Mesothelial cell of epicardium (in vitro differentiated cells): ENCODE results near the gene CXCR4. TPM values are rescaled to one million over a fixed set of nuclear protein-coding genes. Genes with fewer than 3 reads are reported as not detected.

ENCODE experiments used
- DNase-seq, 2 experiments: peaks; one replicate each; pipeline ENCODE4 v3.0.0; 2021; ENCODE audit warnings: low spot score in 2 of 2; ENCODE audit not compliant: unreplicated experiment in 2 of 2
- H3K27ac Mint-ChIP-seq: 2 replicates; pipeline ENCODE4 v1.8.0; 2021; ENCODE audit warnings: mixed read lengths
- H3K27me3 Mint-ChIP-seq: 2 replicates; pipeline ENCODE4 v1.8.0; 2021; ENCODE audit warnings: low read depth, mixed read lengths
- H3K36me3 Mint-ChIP-seq: 2 replicates; pipeline ENCODE4 v1.8.0; 2021; ENCODE audit warnings: mixed read lengths
- H3K4me1 Mint-ChIP-seq: 2 replicates; pipeline ENCODE4 v1.8.0; 2021; ENCODE audit warnings: mixed read lengths
- H3K4me3 Mint-ChIP-seq: 2 replicates; pipeline ENCODE4 v1.8.0; 2021; ENCODE audit warnings: mild to moderate bottlenecking, moderate library complexity, mixed read lengths
- H3K9me3 Mint-ChIP-seq: 2 replicates; pipeline ENCODE4 v1.8.0; 2021; ENCODE audit warnings: mixed read lengths
- total RNA-seq: library from RNA; stranded (reverse); gene quantifications from 3 replicates; pipeline ENCODE4 v1.2.1, GENCODE V29; 2021
- TF ChIP-seq, protein P1 (sequence below): fragments of 200-600 bp; sonication (generic); IDR thresholded peaks from one replicate; pipeline ENCODE4 v1.5.0; 2021; ENCODE audit warnings: antibody characterized with exemption; ENCODE audit not compliant: unreplicated experiment

Gene CXCR4
- total RNA-seq, 1 donor from 2014 or later: 2.1 TPM

DNA sequence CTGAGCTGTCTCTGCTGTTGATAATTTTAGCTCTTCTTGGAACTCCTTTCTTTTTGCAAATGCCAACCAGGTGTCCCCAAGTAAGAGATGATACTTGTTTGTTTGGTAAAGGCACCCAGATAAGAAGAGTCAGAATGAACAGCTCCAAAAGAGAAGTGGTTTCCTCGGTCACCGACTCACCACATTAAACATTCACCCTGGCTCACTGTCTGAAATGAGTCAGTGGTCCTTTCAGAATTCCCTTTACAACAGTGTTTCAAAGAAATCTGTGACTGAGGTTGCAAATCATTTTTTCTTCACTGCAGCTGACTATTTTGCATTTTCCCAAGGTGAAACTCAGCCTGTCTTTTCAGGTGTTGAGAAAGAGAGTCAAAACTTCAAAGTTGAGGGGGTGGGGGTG is 16.2 kb upstream of the CXCR4 start:
- peaks cover 45% of the 10 kb centered on the region for H3K27me3 Mint-ChIP-seq
- TF ChIP-seq, protein P1, sequence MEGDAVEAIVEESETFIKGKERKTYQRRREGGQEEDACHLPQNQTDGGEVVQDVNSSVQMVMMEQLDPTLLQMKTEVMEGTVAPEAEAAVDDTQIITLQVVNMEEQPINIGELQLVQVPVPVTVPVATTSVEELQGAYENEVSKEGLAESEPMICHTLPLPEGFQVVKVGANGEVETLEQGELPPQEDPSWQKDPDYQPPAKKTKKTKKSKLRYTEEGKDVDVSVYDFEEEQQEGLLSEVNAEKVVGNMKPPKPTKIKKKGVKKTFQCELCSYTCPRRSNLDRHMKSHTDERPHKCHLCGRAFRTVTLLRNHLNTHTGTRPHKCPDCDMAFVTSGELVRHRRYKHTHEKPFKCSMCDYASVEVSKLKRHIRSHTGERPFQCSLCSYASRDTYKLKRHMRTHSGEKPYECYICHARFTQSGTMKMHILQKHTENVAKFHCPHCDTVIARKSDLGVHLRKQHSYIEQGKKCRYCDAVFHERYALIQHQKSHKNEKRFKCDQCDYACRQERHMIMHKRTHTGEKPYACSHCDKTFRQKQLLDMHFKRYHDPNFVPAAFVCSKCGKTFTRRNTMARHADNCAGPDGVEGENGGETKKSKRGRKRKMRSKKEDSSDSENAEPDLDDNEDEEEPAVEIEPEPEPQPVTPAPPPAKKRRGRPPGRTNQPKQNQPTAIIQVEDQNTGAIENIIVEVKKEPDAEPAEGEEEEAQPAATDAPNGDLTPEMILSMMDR: no peak

DNA sequence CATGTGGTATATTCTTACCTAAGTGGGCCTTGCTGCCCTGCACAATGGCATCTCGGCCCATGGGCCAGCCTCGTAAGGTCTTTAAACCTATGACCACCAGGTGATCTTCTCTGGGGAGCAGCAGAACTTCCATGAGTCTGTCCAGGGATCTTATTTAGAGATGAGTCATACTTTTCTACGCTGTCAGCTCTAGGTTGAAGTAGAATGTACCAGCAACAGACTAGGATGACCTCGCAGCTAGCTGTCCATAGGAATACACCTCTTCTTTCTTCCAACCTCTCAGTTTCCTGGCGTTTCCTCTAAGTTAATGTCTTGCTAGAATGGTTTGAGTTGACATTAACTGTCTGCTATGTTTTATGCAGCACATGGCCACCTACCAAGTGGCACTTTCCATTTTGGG is 15.6 kb upstream of the CXCR4 start:
- no peak for DNase-seq
- TF ChIP-seq, protein P1: no peak
- Mint-ChIP-seq H3K27ac (no peak overlapping the region), H3K36me3 (no peaks in the 10 kb centered on the region), H3K9me3 (no peaks in the 10 kb centered on the region), H3K4me3 (no peak overlapping the region), H3K27me3 (peaks cover 46% of the 10 kb centered on the region), H3K4me1 (no peaks in the 10 kb centered on the region)

More for the DNA sequence above, 16.2 kb upstream of the CXCR4 start:
- DNase-seq: no peak
- H3K36me3 Mint-ChIP-seq: no peaks in the 10 kb centered on the region
- no peak overlapping the region for H3K27ac Mint-ChIP-seq
- no peak overlapping the region for H3K4me3 Mint-ChIP-seq
- no peaks in the 10 kb centered on the region for H3K9me3 Mint-ChIP-seq
- no peaks in the 10 kb centered on the region for H3K4me1 Mint-ChIP-seq

DNA sequence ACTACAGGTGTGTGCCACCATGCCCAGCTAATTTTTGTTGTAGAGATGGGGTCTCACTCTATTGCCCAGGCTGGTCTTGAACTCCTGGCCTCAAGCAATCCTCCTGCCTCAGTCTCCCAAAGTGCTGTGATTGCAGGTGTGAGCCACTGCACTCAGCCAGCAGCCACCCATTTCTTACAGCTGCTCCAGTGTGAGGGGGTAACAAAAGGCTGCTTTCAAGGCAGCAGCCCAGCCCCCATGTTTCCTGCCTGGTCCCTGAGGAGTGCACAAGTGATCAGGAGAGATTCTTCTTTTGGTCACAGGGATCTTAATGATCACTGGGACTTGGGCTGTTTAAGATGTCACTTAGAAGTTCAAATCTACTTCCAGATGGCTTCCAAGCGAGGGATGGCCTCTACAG is 15.2 kb upstream of the CXCR4 start:
- Mint-ChIP-seq H3K4me3 (no peak overlapping the region), H3K27ac (no peak overlapping the region), H3K27me3 (peaks cover 43% of the 10 kb centered on the region), H3K9me3 (no peaks in the 10 kb centered on the region), H3K36me3 (no peaks in the 10 kb centered on the region), H3K4me1 (no peaks in the 10 kb centered on the region)
- DNase-seq: no peak
- TF ChIP-seq, protein P1: no peak

DNA sequence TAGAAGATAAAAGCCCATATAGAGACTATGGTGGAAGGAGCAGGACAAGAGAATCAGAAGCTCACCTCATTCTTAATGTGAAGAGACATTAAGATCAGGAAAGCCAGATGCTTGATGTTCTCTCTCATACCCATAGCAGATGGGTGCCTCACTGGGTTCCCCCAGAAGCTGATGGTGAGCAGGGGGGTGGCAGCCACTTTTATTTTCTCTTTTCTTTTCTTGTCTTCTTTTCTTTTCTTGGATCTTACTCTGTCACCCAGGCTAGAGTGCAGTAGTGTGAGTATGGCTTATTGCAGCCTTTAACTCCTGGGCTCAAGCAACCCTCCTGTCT is 14.8 kb upstream of the CXCR4 start:
- no peak overlapping the region for H3K27ac Mint-ChIP-seq
- TF ChIP-seq, protein P1: no peak
- DNase-seq: no peak
- H3K4me1 Mint-ChIP-seq: no peaks in the 10 kb centered on the region
- no peaks in the 10 kb centered on the region for H3K36me3 Mint-ChIP-seq
- no peak overlapping the region for H3K4me3 Mint-ChIP-seq
- H3K27me3 Mint-ChIP-seq: peaks cover 42% of the 10 kb centered on the region
- no peaks in the 10 kb centered on the region for H3K9me3 Mint-ChIP-seq

DNA sequence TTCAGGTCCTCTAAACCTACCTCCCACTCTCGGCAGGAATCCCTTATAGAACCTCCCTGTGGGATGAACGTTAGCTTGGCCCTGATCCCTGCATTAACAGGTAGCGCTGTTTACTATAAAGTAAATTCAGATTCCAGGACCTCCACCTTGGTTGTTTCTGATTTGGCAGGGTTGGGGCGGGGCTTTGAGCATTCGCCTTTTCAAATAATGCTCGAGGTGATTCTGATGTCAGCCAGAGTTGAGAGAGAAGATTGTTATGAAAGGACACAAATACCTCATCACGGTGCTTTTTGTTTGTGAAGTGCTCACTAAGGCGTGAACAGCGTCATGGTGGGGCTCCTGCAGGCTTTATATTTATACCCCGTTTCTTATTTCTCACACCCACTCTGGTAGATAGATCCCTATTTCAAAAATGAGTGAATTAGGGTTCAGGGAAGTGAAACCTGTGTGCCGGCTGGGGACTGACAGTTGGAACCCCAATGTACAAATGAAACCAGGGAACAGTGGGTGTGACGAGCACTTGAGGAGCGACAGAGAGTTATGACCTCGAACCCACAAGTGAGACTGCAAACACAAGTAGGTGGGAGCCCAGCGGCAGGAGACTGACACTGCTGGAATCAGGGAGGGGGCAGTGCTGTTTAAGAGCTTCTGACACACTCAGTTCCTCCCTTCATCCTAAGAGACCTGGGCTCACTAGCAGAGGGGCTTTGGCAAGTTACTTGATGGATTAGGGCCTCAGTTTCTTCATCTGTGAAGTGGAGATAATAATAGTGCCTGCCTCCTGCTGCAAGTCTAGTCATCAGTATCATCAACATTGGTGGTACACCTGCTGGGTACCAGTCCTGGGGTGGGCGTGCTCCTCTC is 14.2 kb upstream of the CXCR4 start:
- DNase-seq: no peak
- Mint-ChIP-seq H3K27ac (no peak overlapping the region), H3K27me3 (peaks cover 42% of the 10 kb centered on the region), H3K36me3 (no peaks in the 10 kb centered on the region), H3K4me3 (no peak overlapping the region), H3K9me3 (no peaks in the 10 kb centered on the region), H3K4me1 (no peaks in the 10 kb centered on the region)
- TF ChIP-seq, protein P1: no peak
